HG02981 (cell line): ENCODE measurements around the gene MRC2.

Experiments used
- ATAC-seq: cut with Tn5 transposase; IDR thresholded peaks from one replicate; pipeline ENCODE4 v1.9.1; 2021; ENCODE audit warnings: mild to moderate bottlenecking, moderate library complexity; ENCODE audit not compliant: unreplicated experiment

MRC2 gene

GRCh38 chr17:62714016-62714777 lies 86.7 kb downstream of the MRC2 start:
- no peak for ATAC-seq

GRCh38 chr17:62715882-62716390 lies 88.5 kb downstream of the MRC2 start:
- no peak for ATAC-seq

GRCh38 chr17:62716834-62717588 lies 89.5 kb downstream of the MRC2 start:
- ATAC-seq = no peak

DNA sequence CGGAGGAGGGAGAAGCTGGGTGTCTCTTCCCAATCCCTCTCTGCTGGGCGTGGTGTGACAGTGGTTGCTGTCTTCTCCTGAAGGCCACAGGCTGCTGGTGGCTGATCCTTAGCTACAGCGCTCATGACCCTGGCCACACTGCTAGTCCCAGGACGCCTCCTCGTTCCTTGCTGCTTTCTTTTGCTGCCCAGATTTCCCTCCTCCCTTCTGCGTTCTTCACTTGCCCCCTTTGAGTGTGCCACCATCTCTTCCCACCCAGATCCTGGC lies 90.1 kb downstream of the MRC2 start:
- no peak for ATAC-seq

DNA sequence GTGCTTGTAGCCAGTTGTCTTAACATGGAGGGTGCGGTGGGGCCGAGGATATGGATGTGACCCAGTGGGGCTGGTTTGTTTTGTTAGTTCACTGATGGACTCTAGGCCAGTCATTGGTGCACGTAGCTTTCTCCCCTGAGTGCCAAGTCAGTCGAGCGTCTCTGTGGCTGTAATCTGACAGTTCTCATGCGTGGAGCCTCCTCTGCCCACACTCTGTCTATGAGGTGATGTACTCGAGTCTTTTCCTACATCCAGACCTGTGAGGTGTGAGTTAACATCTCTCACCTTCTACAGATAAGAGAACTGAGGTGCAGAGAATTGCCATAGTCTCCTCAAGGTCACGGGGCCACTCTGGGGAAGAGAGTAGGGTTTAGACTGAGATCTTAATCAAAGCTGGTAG lies 90.4 kb downstream of the MRC2 start:
- ATAC-seq = no peak

GRCh38 chr17:62718429-62718828 lies 91.0 kb downstream of the MRC2 start:
- ATAC-seq = no peak

DNA sequence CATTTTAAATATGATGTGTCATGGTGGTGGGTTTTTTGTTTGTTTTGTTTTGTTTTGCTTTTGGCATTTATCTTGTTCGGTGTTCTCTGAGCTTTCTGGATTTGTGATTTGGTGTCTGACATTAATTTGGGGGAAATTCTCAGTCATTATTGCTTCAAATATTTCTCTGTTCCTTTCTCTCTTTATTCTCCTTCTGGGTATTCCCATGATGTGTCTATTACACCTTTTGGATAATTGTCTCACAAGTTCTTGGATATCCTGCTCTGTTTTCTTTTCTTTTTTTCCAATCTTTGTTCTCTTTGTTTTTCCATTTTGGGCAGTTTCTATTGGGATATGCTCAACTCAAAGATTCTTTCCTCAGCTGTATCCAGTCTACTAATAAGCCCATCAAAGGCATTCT lies 92.1 kb downstream of the MRC2 start:
- no peak for ATAC-seq

- no peak for ATAC-seq
Measured at GRCh38 chr17:62720126-62720850, 92.8 kb downstream of the MRC2 start.

- no peak for ATAC-seq
Measured at GRCh38 chr17:62722625-62723024, 95.2 kb downstream of the MRC2 start.

- ATAC-seq = no peak
Measured at GRCh38 chr17:62723842-62724241, 96.4 kb downstream of the MRC2 start.

- peak; percentile 96 for ATAC-seq
Measured at GRCh38 chr17:62724398-62725146, 97.1 kb downstream of the MRC2 start.

- no peak for ATAC-seq
Measured at GRCh38 chr17:62725791-62726249, 98.3 kb downstream of the MRC2 start.

GRCh38 chr17:62727916-62728672 lies 100.6 kb downstream of the MRC2 start:
- no peak for ATAC-seq

GRCh38 chr17:62732125-62732524 lies 104.7 kb downstream of the MRC2 start:
- ATAC-seq = no peak

DNA sequence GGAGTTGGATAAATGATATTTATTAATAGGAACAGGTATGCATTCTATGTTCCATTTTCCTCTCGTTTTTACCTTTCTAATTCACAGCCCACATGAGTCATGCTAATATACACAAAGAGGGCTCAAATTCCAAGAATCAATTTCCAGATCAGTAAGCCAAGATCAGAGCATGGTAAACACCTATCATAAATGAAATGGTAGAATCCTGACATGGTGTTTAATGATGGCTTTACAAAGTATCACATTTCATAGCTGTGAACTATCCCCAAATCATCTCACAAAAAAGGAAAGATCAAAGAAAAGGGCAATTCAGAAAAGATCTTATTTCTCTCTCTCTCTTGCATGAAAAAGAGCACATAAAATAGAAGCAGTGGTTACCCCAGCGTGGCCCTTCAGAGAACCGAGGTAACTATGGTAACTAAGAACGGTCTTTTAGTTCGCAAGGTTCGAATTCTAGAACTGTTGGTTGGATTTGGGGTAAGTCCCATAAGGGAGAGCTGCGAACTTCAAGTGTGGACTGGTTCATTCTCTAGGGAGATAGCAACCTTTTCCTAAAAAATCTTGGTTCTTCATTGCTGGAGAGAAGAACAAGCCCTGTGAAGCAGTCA lies 107.7 kb downstream of the MRC2 start:
- ATAC-seq = no peak

DNA sequence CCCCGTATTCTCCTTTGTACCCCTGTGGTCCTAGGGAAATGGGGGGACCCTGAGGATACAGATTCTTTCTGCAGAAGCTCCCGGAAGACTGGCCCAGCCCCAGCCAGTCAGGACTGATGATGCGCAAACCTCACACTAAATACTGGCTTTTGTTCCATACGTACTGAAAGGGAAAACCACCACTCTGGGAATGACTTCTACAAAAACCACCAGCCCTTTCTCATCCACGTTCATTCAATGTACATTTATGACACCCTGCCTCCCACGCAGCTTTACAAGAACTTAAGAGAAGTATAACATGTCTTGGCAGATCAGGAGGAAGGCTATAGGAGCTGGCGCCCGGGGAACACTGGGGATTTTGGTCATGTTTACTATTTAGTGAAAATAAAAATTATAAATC lies 110.0 kb downstream of the MRC2 start:
- no peak for ATAC-seq

GRCh38 chr17:62738281-62738680 lies 110.8 kb downstream of the MRC2 start:
- no peak for ATAC-seq

GRCh38 chr17:62739645-62740388 lies 112.3 kb downstream of the MRC2 start:
- no peak for ATAC-seq

- ATAC-seq = no peak
Measured at GRCh38 chr17:62741290-62741689, 113.8 kb downstream of the MRC2 start.
